HEK293T (cell line): Measurements from ENCODE around the gene PRPF6.
A peak's percentile ranks its signal among the peaks of the same experiment; 100 is the strongest.

ENCODE experiments used
- CTCF ChIA-PET: fragments of 350-600 bp; formaldehyde crosslinking; extraction: SDS; loops from one replicate; lab custom pipeline; 2021; ENCODE audit warnings: antibody characterized with exemption, inconsistent platforms; lab: Yijun Ruan, JAX
- POLR2A ChIA-PET: fragments of 350-600 bp; formaldehyde crosslinking; extraction: SDS; loops from one replicate; lab custom pipeline; 2020; ENCODE audit warnings: antibody characterized with exemption, inconsistent platforms; lab: Yijun Ruan, JAX
- DNase-seq: peaks from one replicate; pipeline ENCODE4 v3.0.0; 2012; ENCODE audit warnings: mixed read lengths; ENCODE audit errors: extremely low spot score
- ARNT ChIP-seq: fragments of 450-650 bp; IDR thresholded peaks from 2 replicates; pipeline ENCODE4 v1.6.1; 2017; ENCODE audit warnings: mild to moderate bottlenecking
- BHLHE40 ChIP-seq: fragments of 450-650 bp; IDR thresholded peaks from 2 replicates; pipeline ENCODE4 v1.6.1; 2016; ENCODE audit warnings: mild to moderate bottlenecking, moderate library complexity, borderline replicate concordance
- CTBP1 ChIP-seq: fragments of 450-650 bp; IDR thresholded peaks from 2 replicates; pipeline ENCODE4 v1.6.1; 2016; ENCODE audit warnings: borderline replicate concordance
- ELF4 ChIP-seq: fragments of 450-650 bp; IDR thresholded peaks from 2 replicates; pipeline ENCODE4 v1.6.1; 2017; ENCODE audit warnings: antibody characterized with exemption
- FOXA1 ChIP-seq: fragments of 450-650 bp; IDR thresholded peaks from 2 replicates; pipeline ENCODE4 v1.6.1; 2016; ENCODE audit warnings: mild to moderate bottlenecking
- FOXK2 ChIP-seq: fragments of 450-650 bp; IDR thresholded peaks from 2 replicates; pipeline ENCODE4 v1.6.1; 2016; ENCODE audit warnings: mild to moderate bottlenecking
- FOXM1 ChIP-seq: fragments of 450-650 bp; IDR thresholded peaks from 2 replicates; pipeline ENCODE4 v1.6.1; 2017; ENCODE audit warnings: mild to moderate bottlenecking, borderline replicate concordance
- HDGF ChIP-seq: fragments of 450-650 bp; IDR thresholded peaks from 2 replicates; pipeline ENCODE4 v1.6.1; 2017; ENCODE audit warnings: antibody characterized with exemption, borderline replicate concordance
- L3MBTL2 ChIP-seq: fragments of 450-650 bp; conservative IDR thresholded peaks from 2 replicates; pipeline ENCODE4 v1.6.1; 2016; ENCODE audit warnings: mild to moderate bottlenecking
- LEF1 ChIP-seq: fragments of 450-650 bp; IDR thresholded peaks from 2 replicates; pipeline ENCODE4 v1.6.1; 2017; ENCODE audit warnings: mild to moderate bottlenecking, borderline replicate concordance
- NFRKB ChIP-seq: fragments of 450-650 bp; IDR thresholded peaks from 2 replicates; pipeline ENCODE4 v1.6.1; 2016; ENCODE audit warnings: mild to moderate bottlenecking, moderate library complexity
- SP1 ChIP-seq: fragments of 450-650 bp; IDR thresholded peaks from 2 replicates; pipeline ENCODE4 v1.6.1; 2017
- SUZ12 ChIP-seq: fragments of 450-650 bp; IDR thresholded peaks from 2 replicates; pipeline ENCODE4 v1.6.1; 2016; ENCODE audit warnings: mild to moderate bottlenecking
- TARDBP ChIP-seq: fragments of 450-650 bp; IDR thresholded peaks from 2 replicates; pipeline ENCODE4 v1.6.1; 2016
- ZNF384 ChIP-seq: fragments of 450-650 bp; IDR thresholded peaks from 2 replicates; pipeline ENCODE4 v1.6.1; 2016
- TF ChIP-seq, protein P1 (sequence below): fragments of 450-650 bp; IDR thresholded peaks from 2 replicates; pipeline ENCODE4 v1.6.1; 2016

PRPF6 gene

DNA sequence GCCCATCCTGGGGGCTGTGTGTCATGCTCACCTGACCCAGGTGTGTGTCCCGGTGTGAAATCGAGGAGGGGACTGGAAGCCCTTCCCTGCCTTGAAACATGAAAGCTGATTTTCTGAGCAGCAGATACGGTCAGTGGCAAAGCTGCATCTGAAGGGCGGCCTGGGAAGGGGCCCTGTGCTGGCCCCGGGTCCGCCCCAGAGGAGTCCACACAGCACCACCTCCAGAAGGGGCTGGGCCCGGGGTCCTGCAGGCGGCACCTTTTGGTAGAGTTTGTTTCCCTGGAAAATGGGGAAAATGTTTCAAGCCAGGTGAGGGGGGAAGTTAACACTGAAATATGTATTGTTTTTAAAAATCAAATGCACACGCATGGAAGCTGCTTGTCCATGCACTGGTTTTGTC is 45.5 kb upstream of the PRPF6 start:
- no peak for DNase-seq
- TF ChIP-seq, protein P1, sequence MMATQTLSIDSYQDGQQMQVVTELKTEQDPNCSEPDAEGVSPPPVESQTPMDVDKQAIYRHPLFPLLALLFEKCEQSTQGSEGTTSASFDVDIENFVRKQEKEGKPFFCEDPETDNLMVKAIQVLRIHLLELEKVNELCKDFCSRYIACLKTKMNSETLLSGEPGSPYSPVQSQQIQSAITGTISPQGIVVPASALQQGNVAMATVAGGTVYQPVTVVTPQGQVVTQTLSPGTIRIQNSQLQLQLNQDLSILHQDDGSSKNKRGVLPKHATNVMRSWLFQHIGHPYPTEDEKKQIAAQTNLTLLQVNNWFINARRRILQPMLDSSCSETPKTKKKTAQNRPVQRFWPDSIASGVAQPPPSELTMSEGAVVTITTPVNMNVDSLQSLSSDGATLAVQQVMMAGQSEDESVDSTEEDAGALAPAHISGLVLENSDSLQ: no peak
- TF ChIP-seq L3MBTL2 (no peak), NFRKB (no peak), ELF4 (no peak), LEF1 (no peak), FOXM1 (no peak)
- ChIA-PET POLR2A (no interaction called here), CTCF (interaction anchor here (1.0 kb wide), 1 partner anchor 9 kb away, joined by 3 read pairs; no protein-coding TSS in a partner anchor)

DNA sequence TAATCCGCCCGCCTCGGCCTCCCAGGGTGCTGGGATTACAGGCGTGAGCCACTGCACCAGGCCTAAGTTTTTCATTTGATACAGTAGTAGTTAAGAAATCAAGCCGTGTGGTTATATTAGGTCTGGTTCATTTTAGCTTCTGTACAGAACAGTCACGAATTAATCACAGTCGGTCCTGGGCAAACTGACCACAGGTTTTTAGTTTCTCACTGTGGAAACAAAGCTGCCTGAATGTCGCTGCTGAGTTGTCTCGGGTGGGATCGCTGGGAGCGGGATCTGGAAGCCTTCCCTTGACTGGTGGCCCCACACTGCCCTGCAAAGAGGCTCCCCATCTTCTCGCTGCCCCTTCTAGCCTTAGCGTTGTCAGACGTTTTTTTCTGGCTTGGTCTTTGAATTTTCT is 43.3 kb upstream of the PRPF6 start:
- POLR2A ChIA-PET: no interaction called here
- DNase-seq: no peak
- CTCF ChIA-PET: no interaction called here

DNA sequence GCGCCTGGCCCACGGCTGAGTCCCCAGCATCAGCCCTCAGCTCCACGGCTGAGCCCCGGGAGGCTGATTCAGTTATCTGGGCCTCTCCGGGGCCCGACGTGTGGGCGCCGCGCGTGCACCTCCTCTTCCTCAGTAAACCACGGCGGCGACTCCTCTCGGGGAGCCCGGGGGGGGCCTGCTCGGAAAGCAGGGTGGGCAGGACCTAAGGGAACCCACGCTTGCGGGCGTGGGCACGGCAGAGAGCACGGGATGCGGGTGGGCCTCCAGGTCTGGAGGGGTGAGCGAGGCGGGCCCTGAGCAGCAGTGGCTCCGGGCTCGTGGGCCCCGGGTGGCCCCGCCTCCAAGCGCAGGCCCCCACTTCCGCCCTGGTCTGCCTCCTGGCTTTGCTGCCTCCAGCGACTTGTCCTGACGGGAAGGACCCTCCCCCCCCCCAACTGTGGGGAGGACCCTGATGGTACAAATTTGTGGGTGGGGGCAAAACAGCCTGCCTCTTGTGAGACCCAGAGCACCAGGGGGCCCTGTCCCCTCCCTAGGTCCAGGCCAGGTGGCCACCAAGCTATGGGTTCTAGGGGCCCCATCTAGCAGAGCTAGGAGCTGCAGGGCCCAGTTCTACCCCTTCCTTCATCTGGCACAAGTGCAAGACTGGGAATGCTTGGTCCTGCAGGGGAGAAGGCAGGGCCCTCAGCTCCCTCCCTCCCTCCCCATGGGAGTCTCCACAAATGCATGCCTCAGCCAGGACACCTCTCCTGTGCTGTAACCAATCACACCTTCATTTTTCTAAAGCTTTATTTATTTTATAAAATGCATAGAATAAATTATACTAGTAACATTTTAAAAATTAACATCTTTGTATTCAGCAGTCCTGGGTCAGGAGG is 41.6 kb upstream of the PRPF6 start:
- ChIA-PET POLR2A (no interaction called here), CTCF (no interaction called here)
- no peak for TF ChIP-seq FOXA1
- TF ChIP-seq ELF4: no peak
- TF ChIP-seq TARDBP: no peak
- no peak for TF ChIP-seq SUZ12
- TF ChIP-seq CTBP1: no peak
- TF ChIP-seq FOXM1: no peak
- DNase-seq: no peak

More for the DNA sequence above, 43.3 kb upstream of the PRPF6 start:
- TF ChIP-seq TARDBP: no peak
- TF ChIP-seq L3MBTL2: no peak
- TF ChIP-seq SUZ12: no peak
- TF ChIP-seq ZNF384: no peak
- TF ChIP-seq CTBP1: no peak

DNA sequence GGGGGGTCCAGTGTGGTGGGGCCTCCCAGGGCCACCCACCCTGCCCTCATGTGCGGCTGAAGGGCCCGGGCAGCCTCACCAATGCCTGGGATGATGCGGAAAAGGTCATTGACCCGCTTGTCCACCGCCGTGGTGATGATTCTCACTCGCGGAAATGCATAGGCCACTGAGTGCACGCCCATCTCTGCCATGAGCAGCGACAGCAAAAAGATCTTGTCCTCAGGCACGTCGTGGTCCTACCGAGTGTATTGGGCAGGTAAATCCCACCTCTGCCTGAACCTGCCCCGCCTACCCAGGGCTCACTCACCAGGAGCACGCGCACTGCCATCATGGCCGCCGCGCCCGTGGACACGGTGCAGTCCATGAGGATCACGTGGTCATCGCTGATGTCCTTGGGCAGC is 40.9 kb upstream of the PRPF6 start:
- no peak for TF ChIP-seq SP1
- no peak for TF ChIP-seq FOXM1
- no peak for TF ChIP-seq NFRKB
- no peak for TF ChIP-seq HDGF
- no peak for TF ChIP-seq BHLHE40
- TF ChIP-seq ZNF384: no peak
- TF ChIP-seq ARNT: no peak
- TF ChIP-seq FOXA1: no peak
- TF ChIP-seq FOXK2: no peak
- TF ChIP-seq ELF4: no peak
- no peak for TF ChIP-seq CTBP1
- no peak for TF ChIP-seq L3MBTL2
- no peak for TF ChIP-seq TARDBP
- no peak for TF ChIP-seq LEF1
- TF ChIP-seq SUZ12: no peak
- TF ChIP-seq, protein P1: no peak
- ChIA-PET POLR2A (no interaction called here), CTCF (no interaction called here)
- no peak for DNase-seq

DNA sequence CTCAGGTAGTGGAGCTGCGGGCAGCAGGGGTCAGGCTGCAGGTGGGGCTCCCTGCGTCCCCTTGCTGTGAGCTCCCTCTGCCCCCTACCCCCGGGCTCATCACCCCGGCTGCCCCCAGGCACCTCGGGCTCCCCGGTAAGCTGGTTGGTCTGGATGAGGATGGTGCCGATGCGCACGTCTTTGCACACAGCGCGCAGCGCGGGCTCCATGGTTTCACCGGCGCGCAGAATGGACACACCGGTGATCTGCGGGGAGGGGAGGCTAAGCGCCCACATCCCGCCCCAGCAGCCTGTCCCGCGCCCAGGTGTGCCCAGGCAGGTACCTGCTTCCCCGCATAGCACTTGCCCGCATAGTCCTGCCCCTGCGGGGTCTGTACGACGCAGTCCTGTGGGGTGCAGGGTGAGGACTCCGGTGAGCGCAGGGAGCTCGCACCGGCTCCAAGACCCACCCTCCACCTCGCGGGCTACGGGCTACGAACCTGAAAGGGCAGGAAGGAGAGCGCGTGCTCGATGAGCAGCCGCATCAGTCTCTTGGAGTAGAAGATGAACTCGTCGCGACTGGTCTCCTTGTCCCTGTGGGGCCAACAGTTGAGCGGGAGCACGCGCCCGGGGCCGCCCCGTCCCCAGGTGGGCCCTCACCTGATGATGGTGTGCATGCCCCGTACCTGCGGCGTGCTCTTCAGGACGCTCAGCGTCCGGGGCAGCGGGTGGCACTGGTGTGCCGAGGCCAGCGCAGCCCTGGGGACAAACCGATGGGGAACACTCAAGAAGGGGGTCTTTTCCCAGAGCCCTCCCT is 40.3 kb upstream of the PRPF6 start:
- no peak for TF ChIP-seq LEF1
- TF ChIP-seq NFRKB: no peak
- TF ChIP-seq HDGF: no peak
- TF ChIP-seq L3MBTL2: no peak
- no peak for TF ChIP-seq SP1
- DNase-seq: no peak
- CTCF ChIA-PET: no interaction called here
- POLR2A ChIA-PET: no interaction called here

DNA sequence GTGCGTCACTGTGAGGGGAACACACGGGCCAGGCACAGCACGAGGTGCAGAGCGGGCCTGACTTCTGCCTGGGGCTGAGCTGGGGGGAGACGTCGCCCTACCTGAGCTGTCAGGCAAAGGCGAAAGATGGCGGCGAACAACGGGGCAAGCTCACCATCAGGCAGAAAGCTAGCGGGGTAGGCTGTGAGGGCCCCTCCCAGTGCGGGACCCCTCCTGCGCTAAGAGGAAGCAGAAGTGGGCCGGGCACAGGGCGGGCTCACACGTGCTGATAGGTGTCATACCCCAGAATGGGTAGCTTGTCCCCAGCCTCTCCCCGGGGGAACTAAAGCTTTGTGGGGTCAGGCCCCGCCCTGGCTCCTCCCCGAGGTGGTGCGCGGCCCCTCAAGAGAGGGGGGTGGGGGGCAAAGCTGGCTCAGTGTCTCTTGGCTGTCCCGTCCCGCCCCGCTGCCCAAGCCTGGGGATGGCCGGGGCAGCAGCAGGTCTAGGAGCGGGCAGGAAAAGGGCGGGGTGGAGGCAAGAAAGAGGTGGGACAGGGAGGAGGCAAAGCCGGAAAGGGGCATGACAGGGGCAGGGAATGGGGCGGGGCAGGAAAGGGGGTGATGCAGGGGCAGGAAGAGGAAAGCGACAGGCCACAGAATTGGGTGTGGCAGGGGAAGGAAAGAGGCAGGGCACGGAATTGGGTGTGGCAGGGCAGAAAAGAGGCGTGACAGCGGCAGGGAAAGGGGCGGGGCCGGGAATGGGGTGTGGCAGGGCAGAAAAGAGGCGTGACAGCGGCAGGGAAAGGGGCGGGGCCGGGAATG is 39.5 kb upstream of the PRPF6 start:
- CTCF ChIA-PET: no interaction called here
- peak; percentile 51 for DNase-seq
- POLR2A ChIA-PET: no interaction called here
- TF ChIP-seq SP1 (no peak), CTBP1 (no peak), ARNT (no peak), ZNF384 (no peak), SUZ12 (no peak), HDGF (no peak), L3MBTL2 (no peak), LEF1 (no peak), FOXK2 (no peak)
- TF ChIP-seq, protein P1: no peak
